Ishikawa (cell line): Measurements from ENCODE around the gene CNIH2.

Experiments
- EP300 ChIP-seq: IDR thresholded peaks from 2 replicates; pipeline ENCODE4 v1.6.1; 2012; ENCODE audit warnings: borderline replicate concordance
- YY1 ChIP-seq: IDR thresholded peaks from 2 replicates; pipeline ENCODE4 v1.6.1; 2012; ENCODE audit warnings: low read depth
- TF ChIP-seq, protein P1 (sequence below): IDR thresholded peaks from 2 replicates; pipeline ENCODE4 v1.6.1; 2012; ENCODE audit warnings: low read depth, mild to moderate bottlenecking

DNA sequence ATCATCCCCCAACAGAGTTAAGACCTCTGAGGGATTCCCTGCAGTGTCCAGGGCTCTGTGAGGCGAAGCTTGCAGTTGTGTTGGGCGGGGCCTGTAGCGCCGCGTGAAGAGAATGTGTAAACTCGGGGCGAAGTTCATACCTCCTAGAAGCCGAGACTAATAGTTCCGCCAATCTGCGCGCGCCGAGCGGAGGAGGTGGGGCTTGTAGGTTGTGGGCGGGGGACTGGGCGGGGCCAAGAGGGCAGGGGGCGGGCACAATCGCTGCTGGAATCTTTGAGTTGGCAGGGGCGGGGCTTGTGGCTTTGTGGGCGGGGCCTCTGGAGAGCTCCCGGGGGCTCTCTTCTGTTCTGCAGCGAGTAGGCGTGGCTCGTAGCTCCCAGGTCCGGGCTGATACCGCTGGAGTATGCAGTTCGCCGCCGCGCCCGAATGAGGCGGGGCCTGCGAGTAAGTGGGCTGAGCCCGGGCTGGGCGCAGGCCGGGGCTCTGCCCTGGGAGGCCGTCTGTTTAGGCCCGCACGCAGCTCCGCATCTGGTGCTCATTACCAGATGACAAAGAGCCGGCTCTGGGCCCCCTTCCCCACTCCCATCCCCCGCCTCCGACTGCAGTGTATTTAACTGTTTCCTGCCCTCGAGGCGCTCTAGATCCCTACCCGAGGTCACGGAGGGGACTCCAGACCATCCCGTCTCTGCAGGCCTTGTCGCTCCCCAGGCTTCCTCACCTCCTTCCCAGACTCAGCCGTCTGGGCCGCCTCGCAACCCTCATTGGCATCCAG, 34.8 kb downstream of the CNIH2 start:
- no peak for TF ChIP-seq EP300
- no peak for TF ChIP-seq YY1
- TF ChIP-seq, protein P1, sequence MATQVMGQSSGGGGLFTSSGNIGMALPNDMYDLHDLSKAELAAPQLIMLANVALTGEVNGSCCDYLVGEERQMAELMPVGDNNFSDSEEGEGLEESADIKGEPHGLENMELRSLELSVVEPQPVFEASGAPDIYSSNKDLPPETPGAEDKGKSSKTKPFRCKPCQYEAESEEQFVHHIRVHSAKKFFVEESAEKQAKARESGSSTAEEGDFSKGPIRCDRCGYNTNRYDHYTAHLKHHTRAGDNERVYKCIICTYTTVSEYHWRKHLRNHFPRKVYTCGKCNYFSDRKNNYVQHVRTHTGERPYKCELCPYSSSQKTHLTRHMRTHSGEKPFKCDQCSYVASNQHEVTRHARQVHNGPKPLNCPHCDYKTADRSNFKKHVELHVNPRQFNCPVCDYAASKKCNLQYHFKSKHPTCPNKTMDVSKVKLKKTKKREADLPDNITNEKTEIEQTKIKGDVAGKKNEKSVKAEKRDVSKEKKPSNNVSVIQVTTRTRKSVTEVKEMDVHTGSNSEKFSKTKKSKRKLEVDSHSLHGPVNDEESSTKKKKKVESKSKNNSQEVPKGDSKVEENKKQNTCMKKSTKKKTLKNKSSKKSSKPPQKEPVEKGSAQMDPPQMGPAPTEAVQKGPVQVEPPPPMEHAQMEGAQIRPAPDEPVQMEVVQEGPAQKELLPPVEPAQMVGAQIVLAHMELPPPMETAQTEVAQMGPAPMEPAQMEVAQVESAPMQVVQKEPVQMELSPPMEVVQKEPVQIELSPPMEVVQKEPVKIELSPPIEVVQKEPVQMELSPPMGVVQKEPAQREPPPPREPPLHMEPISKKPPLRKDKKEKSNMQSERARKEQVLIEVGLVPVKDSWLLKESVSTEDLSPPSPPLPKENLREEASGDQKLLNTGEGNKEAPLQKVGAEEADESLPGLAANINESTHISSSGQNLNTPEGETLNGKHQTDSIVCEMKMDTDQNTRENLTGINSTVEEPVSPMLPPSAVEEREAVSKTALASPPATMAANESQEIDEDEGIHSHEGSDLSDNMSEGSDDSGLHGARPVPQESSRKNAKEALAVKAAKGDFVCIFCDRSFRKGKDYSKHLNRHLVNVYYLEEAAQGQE, result no peak
